GM19240 (cell line): ENCODE results near the gene ABLIM2.

ENCODE experiments used
- DNase-seq: peaks from one replicate; pipeline ENCODE4 v3.0.0; 2011; ENCODE audit warnings: low spot score; ENCODE audit not compliant: insufficient read length

The ABLIM2 gene

DNA sequence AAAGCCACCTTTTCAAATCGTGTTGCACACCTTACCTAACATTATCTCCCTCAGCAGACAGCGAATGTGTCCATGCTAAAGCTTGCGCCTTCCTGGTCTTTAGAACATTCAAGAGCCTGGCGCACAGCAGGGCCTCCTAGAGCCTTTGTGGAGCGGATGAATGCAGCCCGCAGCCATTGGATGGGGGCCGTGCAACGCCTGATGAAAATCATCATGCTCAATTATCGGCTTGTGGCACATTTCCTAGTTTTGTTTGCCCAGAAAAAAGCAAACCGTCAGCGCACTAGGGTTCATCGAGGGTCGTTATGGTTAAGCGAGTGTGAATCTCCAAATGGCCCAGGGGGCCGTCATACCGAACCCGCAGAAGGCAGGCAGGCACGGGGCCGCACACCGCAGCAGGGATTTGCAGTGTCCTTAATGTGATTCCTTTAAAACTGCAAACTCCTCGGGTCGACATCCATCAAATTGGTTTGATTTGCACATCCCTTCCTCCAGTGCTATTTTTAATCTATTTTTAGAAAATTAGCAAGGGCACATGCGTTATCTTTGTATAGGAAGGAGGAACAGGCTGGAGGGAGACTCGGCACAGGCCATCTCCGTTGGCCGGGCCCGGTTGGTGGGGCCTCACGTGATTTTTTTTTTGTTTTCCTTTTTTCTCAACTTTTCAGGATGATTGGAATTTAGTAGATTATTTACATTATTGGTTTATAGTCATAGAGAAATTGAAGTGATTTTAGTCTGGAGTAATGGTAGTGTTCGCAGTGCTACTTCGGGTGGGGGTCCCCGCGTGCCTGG, 53.1 kb downstream of the ABLIM2 start:
- DNase-seq: no peak

DNA sequence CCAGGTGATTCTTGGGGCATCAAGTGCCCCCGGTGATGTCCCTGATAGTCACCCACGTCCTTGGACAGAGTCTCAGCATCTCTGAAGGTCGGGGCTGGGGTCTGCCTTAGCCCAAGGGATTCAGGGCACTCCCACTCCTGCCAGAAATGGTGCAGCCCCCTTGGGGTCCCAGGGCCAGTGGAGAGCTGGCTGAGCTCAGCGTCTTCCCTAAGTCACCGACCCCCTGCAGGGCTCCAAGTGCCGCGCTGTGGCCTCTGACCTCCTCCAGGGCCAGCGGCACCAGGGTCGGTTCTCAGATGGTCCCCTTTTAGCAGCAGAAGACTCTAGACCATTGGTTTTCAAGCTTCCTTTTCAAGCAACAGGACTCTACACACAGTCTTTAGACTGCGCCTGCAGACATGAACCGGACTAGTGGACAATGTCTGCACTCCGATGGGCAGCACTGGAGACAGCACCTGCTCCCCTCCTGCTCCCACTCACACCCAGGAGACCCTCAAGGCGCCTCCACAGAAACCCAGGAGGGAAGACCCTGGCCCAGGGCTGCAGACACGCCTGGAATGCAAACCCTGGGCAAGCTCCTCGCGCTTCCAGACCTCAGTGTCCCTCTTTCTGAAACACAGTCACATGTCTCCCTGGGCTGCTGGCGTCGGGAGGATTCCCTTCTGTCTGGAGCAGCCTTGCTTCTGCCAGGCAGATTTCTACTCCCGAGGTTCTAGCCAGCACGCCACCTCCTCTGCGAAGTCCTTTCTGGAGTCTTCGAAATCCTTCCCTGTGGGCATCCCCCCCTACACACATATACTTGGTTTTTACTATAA, 53.9 kb downstream of the ABLIM2 start:
- no peak for DNase-seq

DNA sequence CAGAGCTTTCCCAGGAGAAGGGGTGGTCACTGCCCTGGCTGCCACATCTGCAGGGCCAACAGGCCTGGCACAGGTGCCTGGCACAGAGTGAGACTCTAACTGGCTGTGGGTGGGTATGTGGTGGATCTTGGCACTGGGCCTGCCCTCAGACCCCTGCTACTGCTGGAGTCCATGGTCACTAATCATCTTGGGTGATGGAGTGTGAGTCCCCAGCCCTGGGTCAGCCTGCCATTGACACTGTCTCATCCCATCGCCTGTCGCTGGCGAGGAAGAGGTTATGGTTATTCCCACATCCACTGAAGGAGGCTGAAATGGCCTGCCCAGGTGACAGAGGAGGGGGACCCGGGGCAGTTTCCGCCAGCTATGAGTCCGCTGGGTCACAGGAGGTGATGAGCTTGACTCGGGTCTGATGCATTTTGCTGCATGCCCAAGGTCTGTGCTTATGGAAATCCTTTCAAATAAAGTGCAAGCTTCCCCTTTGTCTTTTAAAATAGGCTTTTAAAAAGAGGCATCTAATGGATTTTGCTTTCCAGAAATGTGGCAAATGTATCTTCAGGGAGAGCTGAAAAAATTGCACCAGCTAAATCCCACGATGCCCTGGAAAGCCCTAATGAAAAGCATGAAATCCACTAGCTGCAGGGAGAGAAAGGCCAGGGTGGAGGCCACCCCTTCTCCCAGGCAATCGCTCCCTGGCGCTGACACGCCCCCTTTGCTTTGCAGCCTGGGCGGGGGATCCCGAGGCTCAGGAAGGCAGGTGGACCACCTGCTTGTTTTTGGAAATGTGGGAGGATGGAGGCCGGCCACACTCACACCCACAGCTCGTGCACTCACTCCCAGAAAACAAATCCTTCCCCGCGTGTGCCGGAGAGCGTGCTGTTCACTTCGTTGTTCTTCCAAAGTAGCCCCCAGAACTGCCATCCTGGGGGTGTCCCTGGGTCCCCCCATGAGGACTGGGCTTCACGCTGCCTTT, 54.9 kb downstream of the ABLIM2 start:
- DNase-seq: no peak

DNA sequence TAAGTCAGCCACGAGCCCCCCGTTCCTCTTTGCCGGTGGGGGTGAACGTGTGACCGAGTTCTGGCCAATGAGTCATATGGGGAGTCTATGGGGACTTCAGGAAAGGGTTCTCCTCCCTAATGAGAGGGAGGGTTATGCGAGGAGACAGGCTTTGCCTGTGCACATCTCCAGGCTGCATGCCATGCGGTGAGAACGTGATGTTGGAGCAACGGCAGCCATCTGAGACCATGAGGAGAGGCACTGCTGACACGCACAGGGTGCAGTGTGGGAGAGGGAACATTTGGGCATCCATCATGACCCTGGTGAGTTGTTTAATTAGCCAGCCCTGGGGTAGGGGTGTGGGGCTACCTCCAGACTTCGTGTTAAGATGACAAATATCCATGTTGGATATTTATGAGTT, 55.8 kb downstream of the ABLIM2 start:
- no peak for DNase-seq

DNA sequence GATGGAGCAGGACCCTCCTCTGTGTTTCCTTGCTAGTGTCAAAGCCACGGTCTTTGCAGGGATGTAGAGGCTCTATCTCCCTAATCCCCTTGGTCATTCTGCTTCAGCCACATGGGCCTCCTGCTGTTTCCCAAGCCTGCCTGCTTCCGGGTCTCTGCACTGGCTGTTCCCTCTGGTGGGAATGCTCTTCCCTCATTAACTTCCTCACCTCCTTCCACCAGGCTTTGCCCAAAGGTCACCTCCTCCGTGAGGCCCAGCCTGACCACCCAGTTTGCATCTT, 56.6 kb downstream of the ABLIM2 start:
- DNase-seq: no peak

DNA sequence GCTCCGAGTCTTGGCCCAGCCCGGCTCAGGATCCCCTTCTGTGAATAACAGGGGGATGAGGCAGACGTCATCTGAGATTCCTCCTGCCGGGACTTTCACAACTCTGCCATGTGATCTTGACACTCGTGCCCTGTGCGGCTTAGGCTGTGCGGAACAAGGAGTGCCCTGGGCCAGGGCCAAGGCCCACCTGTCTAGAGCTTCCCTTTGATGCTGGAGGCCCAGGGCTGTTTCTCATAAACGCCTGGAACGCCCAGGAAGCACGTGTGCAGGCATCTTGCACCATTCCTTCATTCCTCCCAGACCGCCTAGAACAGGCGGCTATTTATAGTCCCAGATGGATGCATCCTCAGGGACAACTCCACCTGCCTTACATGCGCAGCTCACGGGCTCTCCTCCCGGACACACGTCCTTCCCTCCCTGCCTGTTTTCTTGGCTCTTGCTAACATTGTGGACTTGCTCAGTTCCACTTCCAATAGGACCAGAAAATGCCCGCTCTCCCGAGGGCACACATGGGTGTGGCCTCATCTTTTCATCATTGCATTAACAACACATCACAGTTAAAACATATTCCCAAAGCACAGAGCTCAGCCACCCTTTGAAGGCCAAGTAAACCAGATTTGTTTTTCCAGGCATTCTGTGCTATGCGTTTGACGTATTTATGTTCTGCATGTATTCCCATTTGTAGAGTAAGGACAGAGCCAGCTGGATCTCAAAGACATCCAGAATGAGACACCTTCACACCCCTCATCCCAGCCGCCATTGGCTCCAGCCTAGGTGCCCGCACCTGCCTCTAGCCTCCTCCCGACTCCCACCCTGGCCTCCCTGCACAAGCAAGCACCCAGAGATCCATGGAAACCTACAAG, 57.2 kb downstream of the ABLIM2 start:
- no peak for DNase-seq

DNA sequence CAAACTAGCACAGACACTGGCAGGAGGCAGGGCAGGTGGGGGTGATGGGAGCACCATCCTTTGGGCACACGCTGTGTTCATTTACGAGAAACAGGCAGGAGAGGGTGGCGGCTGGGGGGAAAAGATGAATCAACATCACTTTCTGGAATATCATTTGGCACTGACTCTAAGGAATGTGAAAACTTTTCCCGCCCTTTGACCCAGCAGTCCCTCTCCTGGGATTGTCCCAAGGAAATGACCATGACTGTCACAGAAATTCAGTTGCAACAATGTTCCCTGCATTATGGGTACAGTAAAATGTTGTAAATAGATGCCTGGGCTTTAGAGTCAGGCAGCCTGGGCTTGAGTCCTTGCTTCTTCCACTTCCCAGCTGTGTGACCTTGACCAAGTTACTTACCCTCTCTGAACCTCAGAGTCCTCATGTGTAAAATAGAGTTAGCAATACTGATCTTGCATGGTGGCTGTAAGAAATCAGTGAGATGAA, 58.6 kb downstream of the ABLIM2 start:
- DNase-seq: no peak

DNA sequence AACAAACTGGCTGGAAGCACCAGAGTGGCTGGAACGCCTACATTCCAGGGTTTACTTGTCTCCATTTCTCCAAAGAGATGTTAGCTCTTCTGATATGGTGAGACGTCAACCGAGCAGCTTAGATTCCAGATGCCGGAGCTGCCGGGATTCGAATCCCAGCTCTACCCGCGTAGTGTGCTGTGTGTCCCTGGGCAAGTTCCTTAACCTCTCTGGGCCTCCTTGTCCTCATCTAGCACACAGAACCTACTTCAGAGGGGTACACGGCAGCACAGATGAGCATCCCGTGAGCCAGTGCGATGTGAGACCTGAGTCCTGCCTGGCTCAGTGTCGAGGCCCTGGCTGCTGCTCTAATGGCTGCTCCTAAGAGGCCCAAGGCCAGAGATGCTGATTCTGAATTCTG, 60.1 kb downstream of the ABLIM2 start:
- no peak for DNase-seq

DNA sequence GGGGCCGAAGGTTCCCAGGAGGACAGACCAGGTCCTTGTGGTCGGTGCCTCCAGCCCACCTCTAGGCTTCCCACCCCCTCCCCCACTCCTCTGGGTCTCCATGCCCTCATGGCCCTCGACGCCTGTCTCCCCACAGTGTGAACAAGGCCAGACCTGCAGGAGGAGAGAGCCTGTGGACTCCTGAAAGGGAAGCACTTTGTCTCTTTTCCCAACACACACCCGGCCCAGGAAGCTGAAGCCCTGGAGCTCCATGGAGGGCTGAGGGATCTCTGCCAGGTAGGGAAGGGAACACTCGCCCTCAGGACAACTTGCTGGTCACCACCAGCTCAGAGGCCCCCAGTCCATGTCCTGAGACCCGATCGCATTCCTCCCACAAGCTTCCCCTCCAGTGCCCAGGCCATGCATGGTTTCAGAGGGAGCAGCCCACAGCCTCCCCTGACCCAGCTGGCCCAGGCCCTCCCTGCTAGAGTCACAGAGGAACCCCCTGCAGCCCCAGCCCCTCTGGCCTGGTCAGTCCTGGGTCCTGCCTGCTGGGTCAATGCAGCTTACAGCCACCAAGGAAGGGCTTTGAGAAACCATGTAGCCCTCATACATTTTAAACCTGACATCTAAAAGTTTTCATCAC, 60.8 kb downstream of the ABLIM2 start:
- DNase-seq: no peak

DNA sequence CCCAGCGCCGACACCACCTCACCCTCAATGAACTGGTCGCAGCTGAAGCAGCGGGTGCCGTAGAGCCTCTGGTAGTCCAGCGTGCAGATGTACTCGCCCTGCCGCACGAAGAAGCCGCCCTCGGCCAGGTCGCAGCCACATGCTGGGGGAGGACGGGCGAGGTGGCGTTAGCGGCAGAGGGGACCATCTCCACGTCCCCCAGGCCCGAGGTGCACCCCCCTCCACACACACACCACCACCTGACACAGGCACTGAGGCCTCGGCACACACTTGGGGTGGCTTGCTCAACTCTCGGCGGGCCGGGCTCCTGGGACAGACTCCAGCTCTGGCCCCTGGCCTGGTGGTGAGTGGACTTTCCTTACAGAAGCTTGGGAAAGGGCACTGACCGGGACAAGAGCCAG, 61.5 kb downstream of the ABLIM2 start:
- DNase-seq: no peak

DNA sequence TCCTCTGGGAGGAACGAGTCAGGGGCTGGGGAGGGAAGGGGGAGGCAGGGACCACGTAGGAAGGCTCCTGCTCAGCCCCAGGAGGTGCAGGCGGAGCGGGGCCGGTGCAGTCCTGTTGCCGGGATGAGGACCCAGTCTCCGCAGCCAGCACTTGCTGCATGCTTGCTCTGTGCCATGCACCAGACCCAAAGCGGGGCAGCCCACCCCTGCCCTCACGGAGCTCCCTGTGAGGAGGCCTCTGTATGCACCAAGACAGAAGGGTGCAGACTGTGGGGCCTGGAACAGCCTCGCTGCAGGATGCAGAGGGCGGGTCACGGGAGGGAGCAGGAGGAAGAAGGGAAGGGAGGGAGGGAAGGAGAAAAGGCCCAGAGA, 61.9 kb downstream of the ABLIM2 start:
- DNase-seq: no peak

DNA sequence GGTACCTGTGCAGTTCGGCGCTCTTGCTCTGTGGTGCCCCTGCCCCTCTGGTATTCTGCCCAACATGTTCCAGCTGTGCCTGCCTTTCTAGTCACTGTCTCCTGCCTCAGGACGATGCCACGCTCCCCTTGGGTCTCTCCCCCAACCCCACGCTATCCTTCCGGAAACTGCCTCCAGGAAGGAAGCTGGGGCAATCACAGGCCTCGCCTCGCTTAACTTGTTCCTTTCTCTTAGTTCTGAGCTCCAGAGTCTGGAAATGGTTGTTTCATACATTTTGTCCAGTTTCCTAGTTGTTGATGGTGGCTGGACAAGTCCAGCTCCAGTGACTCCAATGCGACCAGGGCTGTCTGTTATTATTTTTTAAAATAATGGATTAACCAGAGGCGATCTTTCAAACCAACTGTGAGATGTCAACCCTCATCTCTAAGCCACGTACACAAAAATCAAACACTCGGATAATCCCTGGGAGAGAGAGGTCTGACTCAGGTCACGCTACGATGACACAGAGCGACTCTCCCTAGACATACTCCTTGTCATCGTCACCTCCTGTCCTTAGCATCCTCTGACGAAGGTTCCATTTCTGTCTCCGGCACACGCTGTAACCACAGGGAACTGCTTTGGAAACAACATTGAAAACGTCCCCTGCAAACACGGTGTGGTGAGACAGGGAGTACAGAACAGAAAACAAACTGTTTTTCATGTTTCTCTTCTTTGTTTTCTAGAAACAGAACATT, 62.5 kb downstream of the ABLIM2 start:
- no peak for DNase-seq

DNA sequence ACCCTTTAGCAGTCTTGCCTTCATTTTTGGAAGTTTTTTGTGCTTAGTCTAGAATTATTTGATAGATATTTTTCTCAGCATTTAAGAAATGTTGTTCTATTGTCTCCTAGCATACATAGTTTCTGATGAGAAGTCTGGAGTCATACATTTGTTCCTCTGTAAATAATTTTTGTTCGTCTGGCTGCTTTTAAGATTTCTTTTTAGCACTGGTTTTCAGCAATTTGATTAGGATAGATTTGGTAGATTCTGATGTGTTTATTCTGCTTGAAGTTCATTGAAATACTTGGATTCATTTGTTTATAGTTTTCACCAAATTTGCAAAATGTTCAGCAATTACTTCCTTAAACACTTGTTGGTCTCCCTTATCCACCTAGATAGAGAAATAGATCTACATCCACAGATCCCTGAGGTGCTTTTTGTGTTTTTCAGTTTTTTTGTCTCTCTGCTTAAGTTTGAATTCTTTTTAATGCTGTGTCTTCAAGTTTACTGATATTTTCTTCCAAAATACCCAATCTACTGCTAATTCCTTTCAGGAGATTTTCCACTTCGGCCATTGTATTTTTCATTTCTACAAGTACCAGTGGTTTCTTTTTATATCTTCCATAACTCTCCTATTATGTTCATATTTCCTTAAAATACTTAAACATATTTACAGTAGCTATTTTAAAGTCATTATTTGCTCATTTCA, 64.9 kb downstream of the ABLIM2 start:
- no peak for DNase-seq

DNA sequence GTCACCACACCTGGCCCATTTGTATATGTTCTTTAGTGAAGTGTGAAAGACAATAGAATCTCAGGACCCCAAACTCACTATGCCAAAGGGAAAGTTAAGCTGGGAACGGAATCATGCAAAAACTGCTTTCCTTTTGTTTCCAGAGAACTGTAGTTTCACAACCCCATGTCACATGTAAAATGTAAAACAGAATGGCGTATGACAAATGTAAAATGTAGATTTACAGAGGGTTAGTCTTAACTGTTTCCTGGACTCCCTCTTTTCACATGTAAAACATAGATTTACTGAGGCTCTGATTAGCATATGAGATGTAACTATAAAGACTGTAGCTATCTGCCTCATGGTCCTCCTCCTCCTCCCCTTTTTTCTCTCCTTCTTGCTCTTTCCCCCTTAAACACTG, 66.3 kb downstream of the ABLIM2 start:
- no peak for DNase-seq

DNA sequence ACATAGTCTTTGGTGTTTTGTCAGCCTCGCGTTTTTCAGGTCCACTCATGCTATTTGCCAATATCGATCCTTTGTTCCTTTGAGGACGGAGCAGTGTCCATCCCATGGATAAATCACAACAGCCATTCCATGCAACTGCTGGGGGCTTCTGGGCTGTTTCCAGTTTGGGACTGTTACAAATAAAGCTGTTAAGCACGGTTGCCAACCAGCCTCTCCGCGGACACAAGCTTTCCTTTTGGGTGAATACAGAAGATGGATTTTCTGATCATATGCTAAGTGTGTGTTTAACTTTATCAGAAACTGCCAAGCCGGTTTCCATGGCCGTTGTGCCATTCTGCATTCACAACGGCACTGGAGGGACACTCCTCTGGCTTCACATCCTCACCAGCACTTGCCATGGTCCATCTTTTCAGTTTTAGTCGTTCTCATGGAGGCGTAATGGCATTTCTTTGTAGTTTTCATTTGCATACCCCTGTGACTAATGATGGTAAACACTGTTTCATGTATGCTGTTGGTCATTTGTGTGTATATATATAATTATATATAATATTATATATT, 67.8 kb downstream of the ABLIM2 start:
- no peak for DNase-seq

DNA sequence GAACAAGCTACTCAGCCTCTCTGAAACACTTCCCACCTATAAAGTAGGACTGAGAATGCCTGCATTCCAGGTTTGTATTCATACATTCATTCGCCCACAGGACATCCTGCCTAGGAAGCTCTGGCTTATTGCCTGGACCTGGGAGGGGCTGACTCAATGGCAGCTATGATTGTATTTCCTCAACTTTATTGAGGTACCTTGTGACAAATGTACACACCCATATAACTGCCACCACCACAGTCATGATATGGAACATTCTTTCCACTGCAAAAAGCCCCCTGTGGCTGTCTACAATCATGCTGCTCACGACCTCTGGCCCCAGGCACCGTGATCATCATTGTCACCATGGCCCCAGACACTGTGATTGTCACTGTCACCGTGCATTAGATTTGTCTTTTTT, 68.3 kb downstream of the ABLIM2 start:
- DNase-seq: no peak

DNA sequence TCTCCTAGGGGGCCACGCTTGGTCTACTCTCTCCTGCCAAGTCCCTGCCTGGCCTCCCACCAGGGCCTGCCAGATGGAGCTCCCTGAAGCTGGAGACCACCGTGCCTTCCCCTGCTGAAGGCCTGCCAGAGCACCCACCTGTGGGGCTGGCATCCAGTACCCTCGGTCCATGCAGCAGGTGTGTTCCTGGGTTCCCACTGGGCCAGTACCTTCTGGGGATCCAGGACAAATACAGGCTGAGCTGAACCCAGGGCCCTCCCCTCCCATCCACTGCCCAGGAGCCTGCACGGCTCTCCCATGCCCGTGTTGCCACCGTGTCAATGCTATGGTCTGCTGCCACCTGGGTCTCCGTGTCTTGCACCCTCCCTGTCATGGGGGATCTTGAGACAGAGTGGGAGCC, 68.8 kb downstream of the ABLIM2 start:
- DNase-seq: no peak

DNA sequence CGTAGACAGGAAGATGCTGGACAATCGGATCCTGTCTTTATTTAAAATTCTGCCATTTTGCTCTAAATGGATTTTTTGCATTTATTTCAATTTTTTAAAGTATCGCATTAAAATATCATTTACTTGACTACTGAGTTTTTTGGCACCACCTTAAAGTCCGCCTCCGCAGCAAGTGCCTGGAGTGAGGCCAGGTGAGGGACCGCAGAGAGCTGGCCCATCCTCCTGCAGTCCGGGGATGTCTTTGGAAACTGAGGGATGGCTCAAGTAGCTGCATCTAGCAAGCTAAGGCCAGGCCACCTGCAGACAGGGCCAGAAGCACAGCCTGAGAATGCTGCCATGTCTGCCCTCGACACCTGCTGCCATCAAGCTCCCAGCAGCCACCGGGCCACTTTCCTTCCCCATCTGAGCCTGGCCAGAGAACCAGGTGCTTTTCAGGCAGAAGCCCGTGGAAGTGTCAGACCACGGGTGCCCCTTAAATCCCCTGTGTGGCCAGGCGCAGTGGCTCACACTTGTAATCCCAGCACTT, 69.6 kb downstream of the ABLIM2 start:
- DNase-seq: no peak
